Gastrocnemius medialis (tissue), 4 donors: Measurements from ENCODE around the gene CDH23. TPM values are rescaled to one million over a fixed set of nuclear protein-coding genes. Genes with fewer than 3 reads are reported as not detected.

ENCODE experiments used
- ATAC-seq, 2 donors: fragments of 150-250 bp; one replicate each; pipeline ENCODE4 v1.9.1; 2016
- DNase-seq, 2 donors: peaks; one replicate each; pipeline ENCODE4 v3.0.0-alpha.2; 2019
- H3K27ac ChIP-seq, 4 donors: fragments of 200-600 bp; sonication (generic); 1 replicate in 1 of 4; 2 replicates in 3 of 4; pipeline ENCODE4 v1.5.1; 2016 to 2018; ENCODE audit warnings: mild to moderate bottlenecking in 2 of 4, moderate library complexity in 1 of 4
- H3K27me3 ChIP-seq, 3 donors: fragments of 200-600 bp; sonication (generic) in 2 of 3; 1 replicate in 1 of 3; 2 replicates in 2 of 3; pipeline versions ENCODE4 v1.5.1 to v1.6.0; 2016 to 2019; ENCODE audit warnings: mild to moderate bottlenecking in 1 of 3, moderate library complexity in 1 of 3
- H3K36me3 ChIP-seq, 2 donors: fragments of 200-600 bp; sonication (generic) in 1 of 2; one replicate each; pipeline ENCODE4 v1.5.1; 2017 to 2018
- H3K4me1 ChIP-seq, 2 donors: fragments of 200-600 bp; sonication (generic) in 1 of 2; one replicate each; pipeline ENCODE4 v1.5.1; 2016 to 2017; ENCODE audit warnings: mild to moderate bottlenecking in 2 of 2
- H3K4me3 ChIP-seq, 4 donors: fragments of 200-600 bp; sonication (generic) in 3 of 4; 1 replicate in 1 of 4; 2 replicates in 3 of 4; pipeline ENCODE4 v1.5.1; 2016 to 2019; ENCODE audit warnings: mild to moderate bottlenecking in 2 of 4
- H3K9me3 ChIP-seq, 3 donors: fragments of 200-600 bp; sonication (generic) in 2 of 3; 1 replicate in 1 of 3; 2 replicates in 2 of 3; pipeline ENCODE4 v1.5.1; 2016 to 2019
- POLR2A ChIP-seq, 2 donors: fragments of 450-650 bp; IDR thresholded peaks; one replicate each; pipeline ENCODE4 v1.6.1; 2017; ENCODE audit warnings: antibody characterized with exemption in 2 of 2, mild to moderate bottlenecking in 2 of 2, moderate library complexity in 2 of 2
- in situ Hi-C, 4 donors: fragments of 200-750 bp; cut with MboI; loops; one replicate each; pipeline versions ENCODE4 v1.15.0 to v1.8.0; 2017; ENCODE audit warnings: low sequenced_read_pairs in 4 of 4
- intact Hi-C: fragments of 100-400 bp; cut with DNase I; formaldehyde crosslinking; loops from one replicate; pipeline ENCODE4 v1.15.1; 2023; ENCODE audit warnings: low total_unique reads
- total RNA-seq, 4 donors: library from RNA; depleted of rRNA; stranded (reverse); fragments of >200 nt; gene quantifications; one replicate each; pipeline versions ENCODE4 v1.1.0 to v1.2.3, GENCODE V29; 2016
- TF ChIP-seq, protein P1 (sequence below), 5 experiments: fragments of 450-650 bp in 3 of 5; fragments of 200-600 bp in 2 of 5; sonication (generic) in 2 of 5; IDR thresholded peaks in 4 of 5; conservative IDR thresholded peaks in 1 of 5; 1 replicate in 4 of 5; 2 replicates in 1 of 5; pipeline ENCODE4 v1.5.1; 2016 to 2019; ENCODE audit warnings: antibody characterized with exemption in 5 of 5, mild to moderate bottlenecking in 3 of 5, moderate library complexity in 3 of 5

The CDH23 gene
- total RNA-seq, 4 donors from 2014 or later = 0.53 to 1.8 (median 1.2) TPM

DNA sequence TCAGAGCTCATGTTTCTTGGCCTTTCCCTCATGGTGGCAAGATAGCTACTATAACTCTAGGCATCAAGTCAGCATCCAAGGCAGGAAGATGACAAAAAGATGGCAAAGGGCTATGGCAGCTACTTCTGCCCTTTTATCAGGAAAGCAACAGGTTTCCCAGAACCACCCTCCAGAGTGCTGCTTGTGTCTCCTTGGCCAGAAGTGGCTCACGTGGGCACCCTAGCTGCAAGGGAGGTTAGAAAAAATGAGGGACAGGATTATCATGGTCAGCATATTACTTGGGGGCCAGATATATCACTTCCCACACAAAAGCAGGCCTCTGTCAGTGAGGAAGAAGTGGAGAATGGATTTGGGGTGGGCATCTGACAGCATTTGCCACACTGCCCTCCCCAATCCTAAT is 347.1 kb downstream of the CDH23 start:
- Histone ChIP-seq H3K36me3 (no peaks in the 10 kb centered on the region), H3K27me3 (no peaks in the 10 kb centered on the region), H3K4me3 (no peak overlapping the region), H3K4me1 (peaks cover 10 to 26% of the 10 kb centered on the region in 2 donors), H3K9me3 (no peaks in the 10 kb centered on the region), H3K27ac (no peak overlapping the region)
- no peak for TF ChIP-seq POLR2A (IDR thresholded peaks at IDR 0.05)
- TF ChIP-seq, protein P1, sequence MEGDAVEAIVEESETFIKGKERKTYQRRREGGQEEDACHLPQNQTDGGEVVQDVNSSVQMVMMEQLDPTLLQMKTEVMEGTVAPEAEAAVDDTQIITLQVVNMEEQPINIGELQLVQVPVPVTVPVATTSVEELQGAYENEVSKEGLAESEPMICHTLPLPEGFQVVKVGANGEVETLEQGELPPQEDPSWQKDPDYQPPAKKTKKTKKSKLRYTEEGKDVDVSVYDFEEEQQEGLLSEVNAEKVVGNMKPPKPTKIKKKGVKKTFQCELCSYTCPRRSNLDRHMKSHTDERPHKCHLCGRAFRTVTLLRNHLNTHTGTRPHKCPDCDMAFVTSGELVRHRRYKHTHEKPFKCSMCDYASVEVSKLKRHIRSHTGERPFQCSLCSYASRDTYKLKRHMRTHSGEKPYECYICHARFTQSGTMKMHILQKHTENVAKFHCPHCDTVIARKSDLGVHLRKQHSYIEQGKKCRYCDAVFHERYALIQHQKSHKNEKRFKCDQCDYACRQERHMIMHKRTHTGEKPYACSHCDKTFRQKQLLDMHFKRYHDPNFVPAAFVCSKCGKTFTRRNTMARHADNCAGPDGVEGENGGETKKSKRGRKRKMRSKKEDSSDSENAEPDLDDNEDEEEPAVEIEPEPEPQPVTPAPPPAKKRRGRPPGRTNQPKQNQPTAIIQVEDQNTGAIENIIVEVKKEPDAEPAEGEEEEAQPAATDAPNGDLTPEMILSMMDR (IDR thresholded peaks at IDR 0.05 in 4 of 5, conservative IDR thresholded peaks at IDR 0.05 in 1 of 5) = no peak
- in situ Hi-C loops (no loop called here), intact Hi-C loops (no loop called here)
- DNase-seq = no peak
- no peak for ATAC-seq

DNA sequence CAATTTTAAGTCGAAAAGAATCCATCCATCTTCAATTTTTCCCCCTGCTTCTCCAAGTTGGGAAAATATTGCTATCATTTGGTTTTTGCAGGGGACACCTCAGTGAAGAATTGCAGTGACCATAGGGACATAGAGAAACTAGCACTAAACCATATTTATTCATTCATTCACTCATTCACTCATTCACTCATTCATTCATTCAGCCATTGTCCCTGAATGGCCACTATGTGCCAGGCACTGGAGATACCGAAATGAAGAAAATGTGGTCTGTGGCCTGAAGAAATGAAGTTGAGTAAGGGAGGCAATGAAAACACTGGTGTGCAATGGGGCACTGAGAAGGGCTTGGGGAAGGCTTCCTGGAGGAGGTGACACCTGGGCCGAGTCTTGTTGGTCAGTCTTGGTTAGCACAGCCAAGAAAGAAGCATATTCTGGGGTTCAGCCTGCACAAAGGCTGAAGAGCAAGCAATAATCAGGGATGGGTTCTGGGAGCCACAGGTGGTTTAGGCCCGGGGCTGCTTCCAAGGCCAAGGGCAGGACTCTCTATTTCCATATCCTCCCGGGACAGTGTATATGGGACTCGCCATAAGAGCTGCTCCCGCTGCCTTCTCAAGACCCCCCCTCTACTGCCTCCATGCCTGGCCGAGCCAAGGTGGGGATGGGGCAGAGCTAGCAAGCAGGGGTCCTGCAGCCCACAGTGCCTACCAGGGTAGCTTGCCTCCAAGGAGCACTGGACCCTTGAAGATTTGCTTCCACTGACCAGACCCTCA is 348.4 kb downstream of the CDH23 start:
- TF ChIP-seq POLR2A (IDR thresholded peaks at IDR 0.05) = no peak
- TF ChIP-seq, protein P1 (IDR thresholded peaks at IDR 0.05 in 4 of 5, conservative IDR thresholded peaks at IDR 0.05 in 1 of 5) = no peak
- H3K27me3 ChIP-seq = no peaks in the 10 kb centered on the region
- peaks cover 22 to 38% of the 10 kb centered on the region in 2 donors for H3K4me1 ChIP-seq
- no peaks in the 10 kb centered on the region for H3K9me3 ChIP-seq
- no peak for ATAC-seq
- no peak overlapping the region for H3K4me3 ChIP-seq
- intact Hi-C loops (no loop called here), in situ Hi-C loops (no loop called here)
- no peak for DNase-seq
- no peaks in the 10 kb centered on the region for H3K36me3 ChIP-seq
- H3K27ac ChIP-seq = no peak overlapping the region

DNA sequence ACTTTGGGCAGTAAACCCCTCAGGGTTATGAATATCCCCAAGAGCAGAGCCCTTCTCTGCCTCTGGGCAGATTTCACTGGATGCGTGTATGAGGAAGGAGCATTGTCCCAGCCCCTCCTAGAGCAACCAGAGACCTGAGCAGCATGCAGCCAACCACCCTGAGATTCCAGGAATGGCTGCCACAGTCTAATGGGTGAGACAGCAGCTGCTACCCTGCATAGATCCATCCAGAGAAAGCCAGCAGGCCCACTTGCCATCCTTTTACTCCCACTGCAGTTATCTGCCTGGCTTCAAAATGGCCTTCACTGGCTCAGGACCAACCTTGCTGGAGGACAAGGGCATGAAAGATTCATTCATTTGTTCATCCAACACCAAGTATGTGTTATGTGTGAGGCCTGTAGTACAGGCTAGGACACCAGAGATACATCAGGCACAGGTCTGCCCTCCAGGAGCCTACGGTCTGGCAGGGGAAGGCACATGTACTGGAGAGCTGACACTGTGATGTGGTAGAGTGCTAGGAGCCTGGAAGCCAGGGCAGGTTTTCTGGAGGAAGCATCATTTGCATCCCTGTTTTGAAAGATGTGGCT is 349.0 kb downstream of the CDH23 start:
- H3K9me3 ChIP-seq = no peaks in the 10 kb centered on the region
- H3K4me1 ChIP-seq = peaks cover 26 to 45% of the 10 kb centered on the region in 2 donors
- TF ChIP-seq, protein P1 (IDR thresholded peaks at IDR 0.05 in 4 of 5, conservative IDR thresholded peaks at IDR 0.05 in 1 of 5) = no peak
- TF ChIP-seq POLR2A (IDR thresholded peaks at IDR 0.05) = no peak
- ATAC-seq (no peak), DNase-seq (no peak)
- no peaks in the 10 kb centered on the region for H3K36me3 ChIP-seq
- peak overlapping the region in 3 of 4 donors; percentile 52 to 72 (median 70) for H3K27ac ChIP-seq
- no peaks in the 10 kb centered on the region for H3K27me3 ChIP-seq
- H3K4me3 ChIP-seq = no peak overlapping the region
- intact Hi-C loops = no loop called here
- in situ Hi-C loops = no loop called here

DNA sequence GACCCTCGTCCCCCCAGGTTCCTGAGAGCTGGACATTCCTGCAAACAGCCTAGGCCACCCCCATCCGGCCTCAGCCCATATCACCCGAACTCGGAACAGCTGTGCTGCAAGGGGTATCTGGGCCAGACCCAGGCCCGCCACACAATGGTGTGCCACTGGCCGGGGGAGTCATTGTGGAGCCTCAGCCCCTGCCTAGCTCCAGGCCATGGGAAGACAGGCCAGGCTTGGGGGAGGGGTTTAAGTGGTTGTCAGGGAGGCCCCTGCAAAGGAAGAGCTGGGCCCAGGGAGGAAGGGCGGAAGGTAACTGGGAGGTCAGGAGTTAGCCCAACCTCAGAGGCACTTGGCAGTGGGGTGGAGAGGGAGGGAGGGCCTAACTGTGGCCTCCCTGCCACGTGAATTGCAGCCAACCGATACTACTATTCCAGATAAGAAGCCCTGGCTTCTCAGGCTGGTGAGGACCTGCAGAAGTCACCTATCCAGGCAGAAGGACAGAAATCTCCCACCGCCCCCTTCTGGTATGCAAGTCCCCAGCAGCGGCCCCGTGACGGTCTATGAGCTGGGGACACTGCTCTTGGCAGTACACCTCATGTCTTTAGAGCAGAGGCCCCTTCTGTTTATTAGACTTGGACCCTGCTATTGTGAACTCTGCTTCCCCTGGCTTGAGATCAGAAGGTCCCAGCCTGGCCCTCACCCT is 349.8 kb downstream of the CDH23 start:
- H3K4me1 ChIP-seq = peaks cover 26 to 46% of the 10 kb centered on the region in 2 donors
- H3K27ac ChIP-seq = peak overlapping the region in 3 of 4 donors; percentile 52 to 72 (median 70)
- intact Hi-C loops = no loop called here

DNA sequence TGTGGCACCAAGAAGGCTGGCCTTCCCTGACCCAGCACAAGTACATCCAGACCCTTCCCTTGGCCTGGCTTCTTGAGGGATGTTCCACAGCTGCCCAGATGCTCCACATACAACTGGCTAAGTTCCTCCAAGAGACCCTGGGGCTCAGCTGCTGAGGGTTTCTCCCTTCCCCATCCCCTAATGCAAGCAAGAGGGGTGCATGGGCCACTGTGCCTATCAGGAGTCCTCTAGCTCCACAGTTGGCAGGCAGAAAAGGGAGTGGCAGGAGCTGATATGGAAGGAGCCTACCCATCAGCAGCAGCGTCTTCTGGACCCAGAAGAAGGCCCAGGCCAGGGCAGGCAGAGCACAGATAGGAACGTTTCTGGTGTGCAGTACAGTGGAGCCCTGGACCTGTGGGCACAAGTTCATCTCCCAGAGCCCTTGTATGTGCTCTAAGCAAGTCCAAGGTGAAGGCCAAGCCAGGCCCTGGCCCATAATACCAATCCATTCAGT is 350.4 kb downstream of the CDH23 start:
- H3K4me1 ChIP-seq = peaks cover 26 to 46% of the 10 kb centered on the region in 2 donors
- TF ChIP-seq, protein P1 (IDR thresholded peaks at IDR 0.05 in 4 of 5, conservative IDR thresholded peaks at IDR 0.05 in 1 of 5) = no peak
- TF ChIP-seq POLR2A (IDR thresholded peaks at IDR 0.05) = no peak
- intact Hi-C loops = no loop called here
- H3K36me3 ChIP-seq = no peaks in the 10 kb centered on the region
- no peak overlapping the region for H3K4me3 ChIP-seq
- in situ Hi-C loops = no loop called here
- ATAC-seq (no peak), DNase-seq (no peak)
- peak overlapping the region in 3 of 4 donors; percentile 52 to 72 (median 70) for H3K27ac ChIP-seq
- no peaks in the 10 kb centered on the region for H3K9me3 ChIP-seq
- H3K27me3 ChIP-seq = no peaks in the 10 kb centered on the region

More for the DNA sequence above, 349.8 kb downstream of the CDH23 start:
- Histone ChIP-seq H3K4me3 (no peak overlapping the region), H3K27me3 (no peaks in the 10 kb centered on the region), H3K9me3 (no peaks in the 10 kb centered on the region), H3K36me3 (no peaks in the 10 kb centered on the region)
- ATAC-seq (peak in 1 of 2 donors; percentile 6), DNase-seq (no peak)
- TF ChIP-seq POLR2A (IDR thresholded peaks at IDR 0.05) = no peak
- in situ Hi-C loops = no loop called here
